ENCODE measurements around the gene RALGDS. TPM values are rescaled to one million over a fixed set of nuclear protein-coding genes. Genes with fewer than 3 reads are reported as not detected.

The RALGDS gene
- total and polyA plus RNA-seq, 2 of the 4 experiments (the other 2 are of a cell fraction): 13.1 to 36.9 TPM

DNA sequence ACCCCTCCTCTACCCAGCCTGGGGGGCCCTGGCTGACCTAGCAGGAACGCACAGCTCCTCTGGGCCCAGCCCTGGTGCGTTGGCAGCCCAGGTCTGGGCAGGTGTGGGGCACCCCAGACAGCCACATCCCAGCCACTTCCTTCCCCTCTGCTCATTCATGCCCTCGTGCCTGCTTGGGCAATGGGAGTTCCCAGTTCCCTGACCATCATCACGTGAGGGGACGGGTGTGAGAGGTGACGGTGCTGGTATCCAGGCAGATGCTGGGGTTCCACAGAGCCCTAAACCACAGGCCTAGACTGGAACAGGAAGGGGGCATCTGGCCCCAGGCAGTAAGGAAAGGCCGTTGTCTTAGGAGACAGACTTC, 8.4 kb downstream of the RALGDS start (continued):
- TF ChIP-seq, protein P1, sequence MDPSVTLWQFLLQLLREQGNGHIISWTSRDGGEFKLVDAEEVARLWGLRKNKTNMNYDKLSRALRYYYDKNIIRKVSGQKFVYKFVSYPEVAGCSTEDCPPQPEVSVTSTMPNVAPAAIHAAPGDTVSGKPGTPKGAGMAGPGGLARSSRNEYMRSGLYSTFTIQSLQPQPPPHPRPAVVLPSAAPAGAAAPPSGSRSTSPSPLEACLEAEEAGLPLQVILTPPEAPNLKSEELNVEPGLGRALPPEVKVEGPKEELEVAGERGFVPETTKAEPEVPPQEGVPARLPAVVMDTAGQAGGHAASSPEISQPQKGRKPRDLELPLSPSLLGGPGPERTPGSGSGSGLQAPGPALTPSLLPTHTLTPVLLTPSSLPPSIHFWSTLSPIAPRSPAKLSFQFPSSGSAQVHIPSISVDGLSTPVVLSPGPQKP (IDR thresholded peaks at IDR 0.05; ENCODE audit: borderline replicate concordance, low read depth, low read length): no peak
- TF ChIP-seq CHD1 (IDR thresholded peaks at IDR 0.05; ENCODE audit: low read depth, low read length) (no peak), SMC3 (IDR thresholded peaks at IDR 0.05; ENCODE audit: low read depth, low read length) (no peak), CEBPB (IDR thresholded peaks at IDR 0.05; ENCODE audit: low read depth, low read length) (no peak), RCOR1 (IDR thresholded peaks at IDR 0.05; ENCODE audit: insufficient replicate concordance, low read length) (no peak), POLR2A (IDR thresholded peaks at IDR 0.05; ENCODE audit: low read depth, low read length) (no peak), FOS (IDR thresholded peaks at IDR 0.05; ENCODE audit: low read depth, low read length) (no peak), RFX5 (IDR thresholded peaks at IDR 0.05; ENCODE audit: low read depth, low read length) (no peak)

All from IMR-90 (cell line).